ENCODE measurements around the gene APOA1.
A peak's percentile ranks its signal among the peaks of the same experiment; 100 is the strongest.
"Not testable (repeated sequence)": the region's sequence is repeated elsewhere in the genome, so short reads cannot be mapped to it uniquely, and the experiment has no call there.

Gene APOA1

DNA sequence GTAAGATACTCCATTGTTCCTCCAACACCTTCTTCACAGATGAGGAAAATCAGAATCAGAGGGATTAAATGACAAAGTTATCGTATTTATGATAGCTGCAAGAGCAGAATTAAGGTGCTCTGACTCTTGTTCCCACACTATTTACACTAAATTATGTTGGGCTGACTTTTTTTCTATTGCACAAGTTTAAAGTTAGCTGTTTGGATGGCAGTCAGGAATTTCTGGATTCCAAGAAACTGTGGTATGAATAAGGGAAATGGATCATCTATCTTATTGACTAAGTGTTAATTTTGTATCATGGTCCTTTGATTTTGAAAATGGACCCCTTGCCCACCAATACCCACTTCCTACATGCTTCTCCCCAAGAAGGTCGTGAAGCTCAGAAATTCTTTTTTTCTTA, 19.9 kb upstream of the APOA1 start:
- FAIRE-seq: no peak

DNA sequence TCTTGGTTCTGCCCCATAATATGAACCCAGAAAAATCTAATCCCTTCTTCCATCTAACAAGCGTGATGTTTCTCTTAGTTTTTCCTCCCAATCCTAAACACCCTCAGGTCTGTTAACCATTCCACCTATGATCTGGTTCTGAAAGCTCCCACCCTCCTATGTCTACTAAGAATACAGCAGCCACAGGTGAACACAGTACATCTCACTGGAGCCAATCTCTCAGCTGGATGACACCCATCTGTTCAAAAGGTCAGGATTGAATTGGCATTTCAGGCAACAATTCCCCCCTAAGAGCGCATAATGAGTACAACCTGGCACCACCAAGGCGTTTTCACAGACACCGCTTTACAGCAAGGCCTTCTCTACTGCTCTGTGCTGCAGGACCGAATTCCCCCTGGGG, 19.0 kb upstream of the APOA1 start:
- no peak for FAIRE-seq

DNA sequence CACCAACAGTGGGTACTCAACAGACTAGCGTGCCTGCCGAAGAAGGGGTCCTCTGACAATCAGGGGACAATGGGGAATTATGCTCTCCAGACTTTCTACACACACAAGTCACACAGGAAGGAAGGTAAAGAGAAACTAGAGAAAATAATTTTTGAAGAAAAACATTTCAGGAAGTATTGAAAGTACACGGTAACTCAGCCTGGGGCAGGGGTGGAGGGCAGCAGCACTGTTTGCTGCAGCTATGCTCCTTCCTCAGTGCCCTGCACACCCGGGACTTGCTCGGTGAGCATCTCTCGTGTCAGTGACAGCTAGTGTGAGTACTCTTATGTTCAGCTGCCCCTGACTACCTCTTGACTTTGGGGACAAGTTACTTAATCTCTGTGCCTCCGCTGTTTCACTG, 18.0 kb upstream of the APOA1 start:
- FAIRE-seq: no peak

DNA sequence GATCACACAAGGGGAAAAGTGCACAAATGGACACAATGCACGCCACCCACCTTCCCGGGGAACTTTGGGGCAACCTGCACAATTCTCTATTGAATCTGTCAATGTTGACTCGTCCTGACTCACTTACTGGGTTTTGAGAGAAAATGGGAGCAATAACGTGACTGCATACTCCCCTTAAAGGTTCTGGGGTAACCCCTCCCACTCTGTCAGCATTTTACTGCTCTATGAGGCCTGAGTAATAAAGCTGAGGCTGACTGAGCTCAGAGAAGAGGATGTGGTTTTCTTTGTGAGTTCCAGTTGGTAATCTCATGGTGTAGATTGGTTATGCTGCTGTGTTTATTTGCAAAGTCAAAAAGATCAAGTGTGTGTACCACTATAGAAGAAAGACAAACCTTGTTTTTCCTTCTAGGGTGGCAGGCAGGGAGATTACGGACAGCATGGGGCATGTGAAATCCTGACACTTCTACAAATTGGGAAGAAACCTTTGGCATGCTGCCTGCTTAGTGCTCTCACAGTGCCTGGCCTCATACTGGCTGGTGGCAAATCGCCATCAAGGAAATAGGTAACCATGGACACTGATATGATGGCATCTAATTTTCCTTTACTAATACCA, 16.1 kb upstream of the APOA1 start:
- no peak for FAIRE-seq

DNA sequence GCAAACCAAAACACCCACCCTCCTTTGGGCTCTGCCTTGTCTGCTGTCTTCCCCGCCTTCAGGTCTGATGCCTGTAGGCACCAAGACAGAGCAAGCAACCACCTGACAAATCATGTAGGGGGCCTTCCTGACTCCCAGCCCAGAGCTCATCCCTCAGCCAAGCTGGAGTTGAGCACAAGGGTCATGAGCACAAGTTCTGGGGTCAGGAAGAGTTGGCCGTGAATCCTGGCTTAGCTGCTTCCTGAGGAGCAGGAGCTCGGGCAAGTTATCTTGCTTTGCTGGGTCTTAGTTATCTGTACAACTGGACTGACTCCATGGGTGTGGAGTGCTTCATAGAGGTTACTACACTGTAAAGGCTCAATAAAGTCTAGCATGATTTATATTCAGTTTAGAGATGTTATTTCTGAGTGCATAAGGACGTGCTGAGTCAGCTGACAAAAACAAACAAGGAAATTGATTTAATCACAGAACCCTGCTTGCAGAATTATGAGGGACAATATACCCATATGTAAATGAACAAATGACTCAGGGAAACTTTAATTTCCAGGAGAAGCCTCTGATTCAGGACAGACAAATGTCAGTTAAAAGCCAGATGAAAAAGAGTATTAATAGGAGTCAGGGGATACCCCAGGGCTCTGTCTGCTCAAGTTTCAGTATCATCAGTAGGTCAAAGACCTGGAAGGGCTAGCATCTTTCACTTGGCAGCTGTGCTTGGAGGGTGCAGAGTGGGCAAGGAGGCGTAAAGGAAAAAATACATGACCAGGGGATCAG, 15.0 kb upstream of the APOA1 start:
- peak; percentile 24 for FAIRE-seq

DNA sequence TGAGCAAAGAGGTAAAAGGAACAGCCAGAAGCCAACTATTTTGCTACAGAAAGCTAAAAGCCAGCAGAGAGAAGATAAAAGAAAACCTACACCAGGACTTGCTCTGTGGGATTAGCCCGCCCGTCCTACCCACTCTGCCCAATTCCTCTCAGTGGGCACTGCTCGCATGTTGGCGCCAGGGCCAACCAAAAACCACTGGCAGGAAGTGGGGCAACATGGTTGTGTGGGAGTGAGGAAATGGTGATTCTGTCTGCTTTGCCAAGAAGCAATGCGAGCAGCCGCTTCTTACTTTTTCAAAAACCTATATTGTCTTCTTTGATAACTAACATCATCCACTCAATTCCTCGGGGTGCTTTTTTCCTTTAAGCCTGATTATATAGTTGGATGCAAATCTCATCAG, 14.2 kb upstream of the APOA1 start:
- FAIRE-seq: no peak

DNA sequence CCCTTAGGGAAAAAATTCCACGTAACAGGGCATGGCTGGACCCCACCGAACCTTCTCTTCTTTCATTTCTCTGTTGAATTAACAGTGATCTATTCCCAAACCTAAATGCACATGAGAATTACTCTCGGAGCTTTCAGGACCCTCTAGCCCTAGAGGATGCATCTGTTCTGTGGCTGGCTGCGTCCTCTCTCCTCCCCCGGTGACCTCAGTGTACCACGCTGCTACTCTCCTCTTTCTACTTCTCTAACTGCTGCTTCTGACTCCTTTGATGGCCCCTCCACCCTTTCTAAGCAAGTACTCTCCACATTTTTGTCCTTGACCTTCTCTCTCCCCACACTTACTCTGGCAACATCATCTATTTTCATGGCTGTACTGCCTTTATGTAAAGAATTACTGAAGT, 12.1 kb upstream of the APOA1 start:
- no peak for FAIRE-seq

DNA sequence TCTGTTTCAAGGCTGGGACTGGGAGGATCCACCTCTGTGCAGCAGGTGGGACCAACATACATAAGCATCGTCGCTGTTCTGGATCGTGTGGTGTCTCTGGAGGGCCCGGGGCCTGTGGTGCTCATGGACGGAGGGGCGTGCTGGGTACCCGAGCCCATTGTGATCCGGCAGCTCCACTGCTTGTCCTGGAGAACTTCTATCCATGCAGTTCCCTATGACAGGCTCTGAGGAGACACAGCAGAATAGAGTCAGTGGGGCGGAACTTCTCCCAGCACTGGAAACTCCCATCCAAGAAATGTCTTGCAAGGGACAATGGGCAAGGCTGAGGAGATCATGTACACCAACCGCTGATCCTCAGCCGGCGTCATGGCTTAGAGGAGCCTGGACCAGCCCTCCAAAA, 11.6 kb upstream of the APOA1 start:
- FAIRE-seq: no peak

DNA sequence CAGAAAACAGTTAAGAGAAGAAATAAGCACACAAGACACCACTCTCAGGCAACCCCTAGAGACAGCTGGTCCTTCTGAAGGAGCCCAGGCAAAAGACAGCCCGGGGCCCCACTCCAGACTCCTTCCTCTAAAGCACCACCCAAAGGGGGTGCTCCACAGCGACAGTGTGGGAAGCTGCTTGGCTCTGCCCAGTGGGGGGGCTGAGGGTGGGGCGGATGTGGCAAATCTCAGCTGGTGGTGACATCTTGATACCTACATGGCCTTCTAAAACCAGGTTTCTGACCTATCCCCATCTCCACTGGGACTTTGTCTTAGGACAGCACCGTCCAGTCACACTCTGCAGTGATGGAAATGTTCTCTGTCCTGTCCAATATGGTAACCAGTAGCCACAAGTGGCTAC, 10.2 kb upstream of the APOA1 start:
- no peak for FAIRE-seq

DNA sequence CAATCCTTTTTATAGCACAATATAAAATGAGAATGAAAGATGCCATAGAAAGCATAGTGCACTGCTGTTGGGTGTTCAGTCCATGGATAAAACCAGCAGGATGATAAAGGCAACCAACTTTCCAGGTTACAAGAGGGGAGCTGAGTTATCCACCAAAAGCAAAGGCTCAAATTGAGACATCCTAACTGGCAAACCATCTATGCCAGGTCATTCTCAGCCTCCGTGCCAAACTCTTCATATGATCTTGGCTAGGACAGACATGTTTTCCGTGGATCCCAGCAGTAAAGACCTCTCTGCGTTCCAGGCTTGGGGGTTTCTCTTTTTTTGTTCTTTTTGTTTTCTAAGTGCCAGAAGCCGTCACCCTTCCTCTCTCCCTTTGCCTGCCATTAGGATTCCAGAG, 7.3 kb upstream of the APOA1 start:
- no peak for FAIRE-seq

DNA sequence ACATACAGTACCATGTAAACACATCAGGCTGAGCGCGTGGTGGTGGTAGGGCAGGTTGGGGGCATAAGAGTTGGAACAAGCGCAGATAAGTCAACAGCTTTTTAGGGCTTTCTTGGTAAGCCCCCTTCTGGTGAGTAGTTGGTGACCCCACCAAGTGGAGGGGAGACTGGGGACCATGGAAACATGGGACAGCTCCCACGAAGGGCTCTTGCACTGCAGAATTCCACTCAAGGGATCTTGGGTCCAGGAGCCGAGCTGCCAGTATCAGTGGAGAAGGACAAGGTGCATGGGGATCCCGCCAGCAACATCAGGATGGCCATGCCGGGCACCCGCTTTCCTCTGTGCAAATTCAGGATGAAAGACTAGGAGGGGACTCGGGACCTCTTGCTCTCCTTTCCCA, 6.2 kb upstream of the APOA1 start:
- no peak for FAIRE-seq

DNA sequence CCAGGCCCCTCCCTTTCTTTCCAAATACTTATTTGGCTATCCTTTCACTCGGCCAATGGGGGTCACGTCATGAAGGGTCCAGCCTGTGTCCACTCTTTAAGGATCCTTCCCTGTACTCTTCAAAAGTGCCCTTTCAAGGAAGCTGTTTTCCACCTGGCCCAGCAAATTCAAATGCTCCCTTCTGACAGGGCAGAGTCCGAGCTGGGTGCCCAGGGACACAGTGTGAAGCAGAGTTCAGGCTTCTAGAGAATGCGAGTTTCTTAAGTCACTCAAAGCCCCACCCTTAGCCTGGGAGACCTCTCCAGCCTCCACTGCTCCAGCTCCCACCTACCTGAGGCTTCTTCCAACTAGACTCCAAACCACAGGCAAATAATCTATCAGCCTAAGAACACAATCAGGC, 5.5 kb upstream of the APOA1 start:
- no peak for FAIRE-seq

DNA sequence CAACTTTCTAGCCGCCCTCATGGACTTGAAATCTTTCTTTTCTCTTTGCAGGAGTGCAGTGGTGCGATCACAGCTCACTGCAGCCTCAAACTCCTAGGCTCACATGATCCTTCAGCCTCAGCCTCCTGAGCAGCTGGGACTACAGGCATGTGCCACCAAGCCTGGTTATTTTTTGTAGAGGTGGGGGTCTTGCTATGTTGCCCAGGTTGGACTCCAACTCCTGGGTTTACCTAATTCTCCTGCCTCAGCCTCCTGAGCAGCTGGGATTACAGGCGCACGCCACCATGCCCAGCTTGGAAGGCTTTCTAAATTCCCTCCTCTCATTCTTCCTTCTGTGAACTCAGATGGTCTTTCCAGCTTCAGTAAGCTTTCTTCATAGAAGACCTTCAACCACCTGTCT, 4.7 kb upstream of the APOA1 start:
- FAIRE-seq: no peak

DNA sequence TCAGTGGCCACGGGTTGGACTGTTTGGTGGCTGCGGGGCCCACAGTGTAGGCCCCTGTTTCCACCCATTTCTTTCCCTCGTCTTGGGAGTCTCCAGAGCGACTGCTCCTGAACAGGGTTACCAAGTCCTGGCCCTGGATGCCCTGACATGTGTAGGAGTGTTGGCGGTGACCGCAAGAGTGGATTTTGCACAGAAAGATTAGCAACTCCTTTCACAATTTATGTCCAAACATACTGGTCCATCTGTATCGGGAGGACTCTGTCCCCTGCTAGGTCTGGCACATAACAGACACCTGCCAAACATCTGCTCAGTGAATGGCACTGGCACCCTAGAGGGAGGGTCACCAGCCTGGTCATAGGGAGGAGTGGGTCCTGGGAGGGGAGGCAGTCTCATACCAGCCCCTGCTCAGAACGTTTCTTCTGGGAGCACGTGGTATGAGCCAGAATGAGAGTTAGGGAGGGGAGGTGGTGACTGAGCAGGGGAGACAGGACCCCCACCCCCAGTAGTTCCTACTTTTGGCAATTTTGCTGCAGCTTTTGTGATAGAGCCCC, 3.4 kb upstream of the APOA1 start:
- no peak for FAIRE-seq

DNA sequence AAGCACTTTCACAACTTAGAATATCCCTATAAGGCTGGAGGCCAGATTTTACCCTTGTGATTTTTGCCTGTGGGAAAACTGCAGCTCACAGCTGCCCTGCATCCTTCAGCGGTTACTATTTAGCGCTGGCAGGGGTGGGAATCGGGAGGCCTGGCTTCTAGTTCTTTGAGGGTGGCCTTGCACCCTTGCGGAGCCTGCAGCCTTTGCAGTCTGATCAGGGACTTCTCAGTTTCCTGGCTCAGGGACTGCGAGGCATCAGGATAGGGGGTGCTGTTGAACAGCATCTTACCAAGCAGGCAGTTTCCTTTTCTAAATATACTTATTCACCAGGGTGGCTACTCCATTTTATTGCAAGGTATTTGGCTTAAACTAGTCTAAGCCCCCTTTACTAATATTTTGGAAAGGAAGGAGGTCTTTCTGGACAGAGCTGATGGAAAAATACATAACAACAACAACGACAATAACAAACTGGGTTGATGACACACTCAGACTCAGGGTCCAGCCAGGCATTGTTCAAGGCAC, 2.9 kb upstream of the APOA1 start:
- no peak for FAIRE-seq

DNA sequence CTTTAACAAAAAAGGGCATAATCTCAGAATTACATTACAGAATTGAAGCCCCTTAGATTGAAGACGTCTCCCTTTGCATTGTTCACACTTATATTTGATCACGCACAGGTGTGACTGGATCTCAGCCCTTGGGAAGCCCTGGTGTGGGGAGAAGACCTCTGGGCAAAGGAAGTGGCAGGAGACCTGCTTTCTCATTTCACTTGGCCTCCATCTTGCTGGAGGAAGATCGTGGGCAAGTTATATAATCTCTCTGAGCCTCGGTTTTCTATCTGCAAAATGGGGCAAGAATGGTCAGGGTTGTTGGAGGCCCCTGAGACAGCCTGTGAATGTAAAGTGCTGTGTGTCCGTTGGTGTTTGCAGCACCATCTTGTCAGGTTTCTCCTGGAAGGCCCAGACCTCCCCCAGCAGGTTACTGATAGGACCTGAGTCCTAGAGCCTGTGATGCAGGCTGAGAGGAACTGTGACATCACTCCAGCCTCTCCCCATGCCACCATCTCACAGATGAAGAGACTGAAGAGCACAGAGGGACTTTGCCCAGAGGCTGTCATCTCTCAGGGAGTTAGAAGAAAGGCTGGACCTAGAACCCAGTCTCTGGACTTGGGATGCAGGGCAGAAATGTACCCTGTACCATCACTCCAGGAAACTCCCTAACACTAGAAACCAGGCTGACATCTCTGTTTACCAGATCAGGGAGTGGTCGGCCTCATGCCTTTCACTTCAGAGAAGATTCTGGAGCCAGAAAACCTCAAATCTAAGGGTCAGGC, 1.1 kb upstream of the APOA1 start:
- FAIRE-seq: no peak

DNA sequence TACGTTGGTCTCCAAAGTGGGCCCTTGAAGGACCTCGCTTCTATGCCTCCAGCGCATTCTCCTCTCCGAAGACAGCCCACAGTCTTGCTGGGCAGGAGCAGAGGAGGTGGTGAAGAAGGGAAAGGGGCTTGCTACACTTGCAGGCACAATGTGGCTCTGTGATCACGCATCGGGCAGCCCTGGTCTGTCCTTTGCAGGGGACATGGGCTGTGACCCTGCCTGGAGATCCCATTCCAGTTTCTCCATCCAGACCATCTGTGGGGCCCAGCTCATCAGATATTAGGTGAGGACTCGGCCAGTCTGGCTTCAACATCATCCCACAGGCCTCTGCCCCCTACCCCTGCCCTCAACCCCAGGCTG, 810 bp downstream of the APOA1 start:
- FAIRE-seq: no peak

DNA sequence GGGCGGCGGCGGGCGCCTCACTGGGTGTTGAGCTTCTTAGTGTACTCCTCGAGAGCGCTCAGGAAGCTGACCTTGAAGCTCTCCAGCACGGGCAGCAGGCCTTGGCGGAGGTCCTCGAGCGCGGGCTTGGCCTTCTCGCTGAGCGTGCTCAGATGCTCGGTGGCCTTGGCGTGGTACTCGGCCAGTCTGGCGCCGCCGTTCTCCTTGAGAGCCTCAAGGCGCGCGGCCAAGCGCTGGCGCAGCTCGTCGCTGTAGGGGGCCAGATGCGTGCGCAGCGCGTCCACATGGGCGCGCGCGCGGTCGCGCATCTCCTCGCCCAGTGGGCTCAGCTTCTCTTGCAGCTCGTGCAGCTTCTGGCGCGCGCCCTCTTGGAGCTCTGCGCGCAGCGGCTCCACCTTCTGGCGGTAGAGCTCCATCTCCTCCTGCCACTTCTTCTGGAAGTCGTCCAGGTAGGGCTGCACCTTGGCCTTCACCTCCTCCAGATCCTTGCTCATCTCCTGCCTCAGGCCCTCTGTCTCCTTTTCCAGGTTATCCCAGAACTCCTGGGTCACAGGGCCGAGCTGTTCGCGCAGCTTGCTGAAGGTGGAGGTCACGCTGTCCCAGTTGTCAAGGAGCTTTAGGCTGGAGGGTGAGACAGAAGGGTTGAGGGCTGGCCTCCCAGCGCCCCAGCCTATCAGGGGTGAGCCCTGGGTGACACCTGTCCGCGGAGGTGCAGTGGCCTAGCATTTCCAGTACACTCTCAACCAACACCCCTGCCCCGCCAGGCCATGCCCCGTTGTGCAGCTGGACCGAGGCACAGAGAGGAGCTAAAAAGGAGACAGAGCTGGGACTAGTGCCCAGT, 1.4 kb downstream of the APOA1 start:
- FAIRE-seq: no peak

DNA sequence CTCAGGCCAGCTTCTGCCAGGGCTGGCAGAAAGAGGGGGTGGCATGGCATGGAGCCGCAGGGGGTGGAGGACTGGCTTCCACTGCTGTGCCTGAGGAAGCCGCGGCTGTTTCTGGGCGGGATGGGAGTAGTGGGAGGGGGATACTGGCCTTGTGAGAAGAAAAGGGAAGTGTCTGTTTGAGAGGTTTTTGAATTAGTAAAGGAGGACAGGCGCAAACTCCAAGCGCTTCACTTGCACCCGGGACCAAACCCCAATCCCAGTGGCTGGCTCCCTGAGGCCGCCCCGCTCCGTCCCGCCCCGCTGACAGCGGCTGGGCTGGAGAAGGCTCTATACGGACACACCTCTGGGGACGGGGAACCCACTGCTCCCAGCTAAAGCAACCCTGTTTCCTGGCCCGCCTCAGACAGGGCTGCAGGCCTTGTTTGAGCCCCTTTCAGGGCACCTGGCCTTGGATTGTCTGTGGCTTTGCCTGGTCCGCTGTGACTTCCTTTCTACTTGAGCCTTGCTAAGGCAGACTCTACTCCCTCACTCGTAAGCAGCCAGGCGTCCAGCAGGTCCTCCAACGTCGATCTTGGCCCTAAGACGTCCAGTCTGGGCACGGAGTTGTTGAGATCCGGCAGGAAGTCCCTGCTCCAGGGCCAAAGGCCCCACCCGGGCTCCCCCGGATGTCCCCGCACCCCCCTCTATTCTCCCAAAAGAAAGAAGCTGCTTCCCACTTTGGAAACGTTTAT, 2.2 kb downstream of the APOA1 start:
- FAIRE-seq: no peak

DNA sequence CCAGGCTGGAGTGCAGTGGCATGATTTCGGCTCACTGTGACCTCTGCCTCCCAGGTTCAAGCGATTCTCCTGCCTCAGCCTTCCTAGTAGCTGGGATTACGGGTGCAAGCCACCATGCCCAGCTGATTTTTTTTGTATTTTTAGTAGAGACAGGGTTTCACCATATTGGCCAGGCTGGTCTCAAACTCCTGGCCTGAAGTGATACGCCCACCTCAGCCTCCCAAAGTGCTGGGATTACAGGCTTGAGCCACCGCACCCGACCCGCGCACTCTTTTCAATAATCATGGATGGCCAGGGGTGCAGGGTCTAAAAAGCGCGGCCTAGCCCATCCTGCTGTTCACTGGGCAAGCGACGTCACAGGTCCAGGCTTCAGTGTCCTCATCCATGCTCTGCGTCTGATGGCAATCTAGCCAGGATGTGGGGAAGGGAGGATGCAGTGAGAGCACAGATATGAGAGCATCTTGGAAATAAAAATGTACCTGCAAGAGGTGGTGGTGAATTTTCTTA, 2.8 kb downstream of the APOA1 start:
- not testable (repeated sequence) for FAIRE-seq

DNA sequence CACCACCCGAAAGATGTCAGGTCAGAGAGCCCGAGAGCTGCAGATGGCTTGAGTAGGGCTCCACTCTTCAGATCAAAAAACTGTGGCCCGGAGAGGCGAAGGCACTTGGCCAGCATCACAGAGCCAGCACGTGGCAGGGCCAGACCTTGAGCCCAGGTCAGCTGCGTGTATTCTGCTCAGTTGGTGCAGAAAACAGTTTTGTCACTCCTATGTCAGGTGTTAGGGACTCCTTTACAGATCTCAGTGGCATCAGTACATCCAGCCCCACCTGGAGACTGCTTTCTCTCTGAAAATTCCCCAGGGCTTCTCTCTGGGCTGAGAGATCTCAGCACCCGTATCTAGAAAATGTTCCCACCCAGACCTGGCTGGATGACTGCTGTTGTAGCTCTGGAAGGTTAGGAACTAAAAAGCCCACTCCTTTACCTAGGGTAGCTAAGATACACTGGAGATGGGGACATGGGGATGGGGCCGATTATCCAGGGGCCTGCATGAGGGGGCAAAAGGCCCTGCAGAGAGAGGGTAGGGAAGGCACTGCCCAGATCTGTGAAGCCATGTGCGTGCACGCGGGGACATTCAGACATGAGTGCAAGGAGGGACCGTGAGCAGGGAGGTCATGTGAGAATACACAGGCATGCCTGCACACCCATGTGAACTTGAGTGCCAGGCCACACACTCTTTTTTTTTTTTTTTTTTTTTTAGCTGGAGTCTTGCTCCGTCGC, 3.4 kb downstream of the APOA1 start:
- FAIRE-seq: no peak
